Measurements from ENCODE around the gene ARIH2.
"Not testable (repeated sequence)": the region's sequence is repeated elsewhere in the genome, so short reads cannot be mapped to it uniquely, and the experiment has no call there.

The ARIH2 gene

DNA sequence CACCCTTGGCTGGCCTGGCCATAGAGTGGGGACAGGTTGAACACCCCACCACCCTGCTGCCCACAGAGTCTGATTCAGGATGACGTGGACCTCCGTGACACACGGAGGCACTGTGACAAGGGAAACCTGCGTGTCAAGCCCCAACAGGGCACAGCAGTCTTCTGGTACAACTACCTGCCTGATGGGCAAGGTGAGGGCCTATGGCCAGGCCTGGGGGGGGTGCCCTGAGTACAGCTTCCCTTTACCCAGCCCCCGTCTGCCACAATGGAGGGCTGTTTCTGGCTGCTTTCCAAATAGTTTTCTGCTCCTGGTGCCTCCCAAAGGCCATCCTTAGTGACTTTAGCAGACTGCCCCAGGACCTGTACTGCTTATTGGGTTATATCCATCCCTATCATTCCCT is 87.4 kb downstream of the ARIH2 start:
- no peak for DNase-seq

DNA sequence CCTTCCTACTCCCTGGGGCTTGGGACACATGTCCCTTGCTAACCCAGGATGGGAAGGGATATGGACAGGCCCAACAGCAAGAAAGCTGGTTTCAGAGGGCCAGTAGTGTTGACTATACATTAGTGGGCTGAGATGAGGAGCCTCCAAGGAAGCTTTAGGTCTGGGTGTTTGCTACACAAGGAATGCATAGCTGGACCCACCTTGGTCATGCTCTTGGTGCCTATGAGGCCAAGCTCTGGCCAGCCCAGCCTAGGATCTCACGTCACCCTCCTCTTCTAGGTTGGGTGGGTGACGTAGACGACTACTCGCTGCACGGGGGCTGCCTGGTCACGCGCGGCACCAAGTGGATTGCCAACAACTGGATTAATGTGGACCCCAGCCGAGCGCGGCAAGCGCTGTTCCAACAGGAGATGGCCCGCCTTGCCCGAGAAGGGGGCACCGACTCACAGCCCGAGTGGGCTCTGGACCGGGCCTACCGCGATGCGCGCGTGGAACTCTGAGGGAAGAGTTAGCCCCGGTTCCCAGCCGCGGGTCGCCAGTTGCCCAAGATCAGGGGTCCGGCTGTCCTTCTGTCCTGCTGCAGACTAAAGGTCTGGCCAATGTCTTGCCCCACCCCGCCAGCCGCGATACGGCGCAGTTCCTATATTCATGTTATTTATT is 87.9 kb downstream of the ARIH2 start:
- no peak for DNase-seq

- peak; percentile 96 for DNase-seq
Observed at GRCh38 chr3:49007068-49007770, 88.6 kb downstream of the ARIH2 start, which contains the start of gene WDR6. Gene WDR6, plus strand, starts transcription at chr3:49007391. Its CDS starts 41 bp downstream, at chr3:49007432.

DNA sequence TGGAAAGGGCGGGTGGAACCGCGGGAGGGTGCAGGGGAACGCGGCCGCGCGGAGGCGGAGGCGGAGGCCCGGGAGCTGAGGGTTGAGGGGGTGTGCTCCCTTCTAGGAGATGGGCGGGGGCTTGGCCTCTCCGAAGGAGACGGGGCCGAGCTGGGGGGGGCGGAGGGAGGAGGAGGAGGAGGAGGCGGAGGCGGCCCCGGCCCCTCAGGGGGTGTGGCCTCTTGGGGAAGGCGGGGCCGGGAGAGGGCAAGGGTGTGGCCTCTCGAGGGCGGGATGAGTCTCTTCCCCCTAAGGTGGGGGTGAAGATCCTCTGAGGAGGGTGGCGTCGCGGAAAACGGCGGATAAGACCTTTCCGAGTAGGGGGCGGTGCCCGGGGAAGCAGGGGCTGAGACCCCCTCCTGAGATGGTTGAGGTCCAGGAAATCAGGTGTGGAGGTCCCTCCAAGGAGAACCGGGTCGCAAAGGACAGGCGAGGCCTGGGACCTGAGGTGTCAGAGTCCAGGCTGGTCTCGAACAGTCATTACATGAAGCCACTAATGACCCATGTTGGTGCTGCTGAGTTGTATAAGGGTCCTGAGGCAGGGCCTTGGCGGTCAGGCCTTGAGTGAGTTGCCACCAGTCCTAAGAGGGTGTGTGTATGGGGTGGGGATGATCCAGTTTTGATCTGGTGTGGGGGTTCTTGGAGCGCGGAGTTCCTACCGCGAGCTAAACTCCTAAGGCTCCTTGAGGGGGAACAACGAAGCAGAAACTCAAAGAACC is 89.3 kb downstream of the ARIH2 start:
- peak; percentile 87 for DNase-seq

- DNase-seq: not testable (repeated sequence)
Observed at GRCh38 chr3:49008627-49009026, 90.0 kb downstream of the ARIH2 start.

GRCh38 chr3:49009396-49009795 is 90.8 kb downstream of the ARIH2 start:
- no peak for DNase-seq

DNA sequence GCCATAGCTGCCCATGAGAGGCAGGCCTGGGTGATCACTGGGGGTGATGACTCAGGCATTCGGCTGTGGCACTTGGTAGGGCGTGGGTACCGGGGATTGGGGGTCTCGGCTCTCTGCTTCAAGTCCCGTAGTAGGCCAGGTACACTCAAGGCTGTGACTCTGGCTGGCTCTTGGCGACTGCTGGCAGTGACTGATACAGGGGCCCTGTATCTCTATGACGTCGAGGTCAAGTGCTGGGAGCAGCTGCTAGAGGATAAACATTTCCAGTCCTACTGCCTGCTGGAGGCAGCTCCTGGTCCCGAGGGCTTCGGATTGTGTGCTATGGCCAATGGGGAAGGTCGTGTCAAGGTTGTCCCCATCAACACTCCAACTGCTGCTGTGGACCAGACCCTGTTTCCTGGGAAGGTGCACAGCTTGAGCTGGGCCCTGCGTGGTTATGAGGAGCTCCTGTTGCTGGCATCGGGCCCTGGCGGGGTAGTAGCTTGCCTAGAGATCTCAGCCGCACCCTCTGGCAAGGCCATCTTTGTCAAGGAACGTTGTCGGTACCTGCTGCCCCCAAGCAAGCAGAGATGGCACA is 93.9 kb downstream of the ARIH2 start:
- no peak for DNase-seq

GRCh38 chr3:49013113-49013737 is 94.6 kb downstream of the ARIH2 start:
- DNase-seq: no peak

GRCh38 chr3:49013738-49014660 is 95.4 kb downstream of the ARIH2 start:
- peak; percentile 54 for DNase-seq

DNA sequence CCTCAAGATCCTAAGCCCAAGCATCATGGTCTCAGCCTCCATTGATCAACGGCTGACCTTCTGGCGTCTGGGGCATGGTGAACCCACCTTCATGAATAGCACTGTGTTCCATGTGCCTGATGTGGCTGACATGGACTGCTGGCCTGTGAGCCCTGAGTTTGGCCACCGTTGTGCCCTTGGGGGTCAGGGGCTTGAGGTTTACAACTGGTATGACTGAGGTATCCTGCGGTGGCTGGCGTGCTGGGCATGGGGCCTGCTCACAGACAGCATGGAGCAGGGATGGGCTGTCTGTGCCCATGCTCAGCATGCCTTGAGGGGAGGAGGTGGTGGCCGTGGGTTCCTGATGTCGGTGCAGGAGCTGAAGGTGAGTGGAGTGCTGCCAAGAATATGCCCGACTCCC is 96.4 kb downstream of the ARIH2 start:
- DNase-seq: no peak

- DNase-seq: no peak
Observed at GRCh38 chr3:49015765-49016164, 97.1 kb downstream of the ARIH2 start.

DNA sequence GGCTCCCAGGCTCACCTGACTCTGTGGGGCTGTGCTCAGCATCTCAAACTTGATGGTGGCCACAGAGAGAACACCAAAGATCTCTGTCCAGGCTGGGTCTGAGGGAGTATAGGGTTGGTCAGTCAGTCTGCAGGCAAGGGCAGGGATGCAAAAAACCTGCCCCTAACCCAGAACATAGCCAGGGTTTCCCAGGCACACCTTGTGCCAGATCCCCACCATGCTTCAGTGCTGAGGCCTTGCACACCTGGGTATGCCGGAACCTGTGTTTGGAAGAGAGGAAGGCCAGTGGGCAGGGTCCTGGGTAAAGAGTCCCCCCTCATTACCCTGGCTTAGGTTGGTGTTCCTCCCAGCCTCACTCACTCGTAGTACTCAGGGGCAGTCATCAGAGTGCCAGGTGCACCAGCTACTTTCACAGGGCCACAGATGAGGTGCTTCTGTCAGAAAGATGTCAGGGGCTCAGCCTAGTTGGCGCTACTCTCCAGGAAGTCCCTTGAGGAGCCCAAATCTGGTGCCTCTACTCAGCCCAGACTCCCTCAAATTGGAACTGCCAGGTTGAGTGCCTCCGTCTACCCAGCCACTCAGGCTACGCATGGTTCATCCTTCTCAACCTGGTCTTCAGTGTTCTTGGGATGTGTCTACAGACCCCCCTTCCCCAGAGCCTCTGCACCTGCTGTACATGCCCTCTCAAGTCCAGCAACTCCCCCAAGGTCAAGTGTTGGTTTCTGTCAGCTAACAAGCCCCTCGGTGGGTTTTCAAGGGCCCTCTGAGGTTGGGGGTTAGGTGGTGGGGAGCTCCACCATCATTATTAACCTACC is 98.0 kb downstream of the ARIH2 start:
- DNase-seq: no peak

- DNase-seq: no peak
Observed at GRCh38 chr3:49017229-49017970, 98.8 kb downstream of the ARIH2 start.

GRCh38 chr3:49017971-49018706 is 99.5 kb downstream of the ARIH2 start, which contains the start of gene DALRD3:
Gene DALRD3, minus strand, starts transcription at chr3:49018580. Its CDS starts 16 bp downstream, at chr3:49018564.
- DNase-seq: peak; percentile 55

- no peak for DNase-seq
Observed at GRCh38 chr3:49018707-49019006, 100.0 kb downstream of the ARIH2 start.

GRCh38 chr3:49019941-49020329 is 101.3 kb downstream of the ARIH2 start:
- DNase-seq: no peak

GRCh38 chr3:49020330-49021212 is 101.9 kb downstream of the ARIH2 start:
- DNase-seq: no peak

GRCh38 chr3:49021213-49021812 is 102.7 kb downstream of the ARIH2 start:
- peak; percentile 99 for DNase-seq
